Ramos (cell line): Measurements from ENCODE around the gene GLT8D2.

Experiments
- in situ Hi-C: fragments of 300-500 bp; cut with MboI; formaldehyde crosslinking; loops from one replicate; pipeline ENCODE4 v1.14.3; 2022; ENCODE audit warnings: low sequenced_read_pairs; ENCODE audit not compliant: unreplicated experiment

Gene GLT8D2, protein sequence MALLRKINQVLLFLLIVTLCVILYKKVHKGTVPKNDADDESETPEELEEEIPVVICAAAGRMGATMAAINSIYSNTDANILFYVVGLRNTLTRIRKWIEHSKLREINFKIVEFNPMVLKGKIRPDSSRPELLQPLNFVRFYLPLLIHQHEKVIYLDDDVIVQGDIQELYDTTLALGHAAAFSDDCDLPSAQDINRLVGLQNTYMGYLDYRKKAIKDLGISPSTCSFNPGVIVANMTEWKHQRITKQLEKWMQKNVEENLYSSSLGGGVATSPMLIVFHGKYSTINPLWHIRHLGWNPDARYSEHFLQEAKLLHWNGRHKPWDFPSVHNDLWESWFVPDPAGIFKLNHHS

DNA sequence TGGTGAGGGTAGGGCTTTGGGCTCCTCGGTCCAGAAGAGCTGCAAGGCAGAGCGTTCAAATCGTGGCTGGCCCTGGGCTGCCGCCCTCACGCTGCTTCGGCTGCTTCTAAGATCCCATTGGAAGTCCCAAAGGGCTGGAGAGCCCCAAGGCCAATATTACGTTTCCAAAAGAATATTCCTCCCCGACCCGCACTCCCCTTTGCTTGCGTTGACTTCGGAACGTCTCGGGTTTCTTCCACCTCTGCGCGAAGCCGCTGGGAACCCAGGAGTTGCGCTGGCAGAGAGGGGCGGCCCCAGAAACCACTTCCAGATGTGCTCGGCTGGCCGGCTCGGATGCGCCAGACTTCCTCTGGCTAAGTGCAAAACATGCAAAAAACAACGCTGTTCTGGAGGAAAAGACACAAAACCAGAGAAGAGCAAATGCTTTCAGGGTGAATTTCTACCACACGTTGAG is at the start of gene GLT8D2:
Gene GLT8D2 (minus strand): TSS at position 285 of the 454 bp plus-strand sequence. CDS start 30,539 bp downstream, outside the sequence.
- in situ Hi-C loops = no loop called here

- in situ Hi-C loops = no loop called here
Observed at GRCh38 chr12:104097954-104098353, 48.0 kb upstream of the GLT8D2 start.

DNA sequence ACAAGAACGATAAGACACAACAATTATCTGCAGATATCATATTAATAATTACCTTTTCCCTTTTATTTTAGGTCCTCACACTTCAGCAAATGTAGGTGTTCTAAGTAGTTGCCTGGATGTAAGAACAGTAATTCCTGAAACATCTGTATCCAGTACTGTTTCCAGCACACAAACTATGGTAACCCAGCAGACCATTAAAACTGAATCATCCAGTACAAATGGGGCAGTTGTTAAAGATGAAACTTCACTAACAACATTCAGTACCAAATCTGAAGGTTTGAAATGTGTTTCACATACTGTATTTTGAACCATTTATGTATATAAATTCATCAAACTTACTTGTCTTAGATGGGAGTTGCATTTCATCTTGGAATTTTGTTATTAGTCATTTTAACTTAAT is 45.3 kb upstream of the GLT8D2 start:
- in situ Hi-C loops = no loop called here

- in situ Hi-C loops = no loop called here
Observed at GRCh38 chr12:104094284-104094683, 44.3 kb upstream of the GLT8D2 start.

- in situ Hi-C loops = no loop called here
Observed at GRCh38 chr12:104091136-104091535, 41.1 kb upstream of the GLT8D2 start.

GRCh38 chr12:104090685-104091084 is 40.7 kb upstream of the GLT8D2 start:
- in situ Hi-C loops = no loop called here

DNA sequence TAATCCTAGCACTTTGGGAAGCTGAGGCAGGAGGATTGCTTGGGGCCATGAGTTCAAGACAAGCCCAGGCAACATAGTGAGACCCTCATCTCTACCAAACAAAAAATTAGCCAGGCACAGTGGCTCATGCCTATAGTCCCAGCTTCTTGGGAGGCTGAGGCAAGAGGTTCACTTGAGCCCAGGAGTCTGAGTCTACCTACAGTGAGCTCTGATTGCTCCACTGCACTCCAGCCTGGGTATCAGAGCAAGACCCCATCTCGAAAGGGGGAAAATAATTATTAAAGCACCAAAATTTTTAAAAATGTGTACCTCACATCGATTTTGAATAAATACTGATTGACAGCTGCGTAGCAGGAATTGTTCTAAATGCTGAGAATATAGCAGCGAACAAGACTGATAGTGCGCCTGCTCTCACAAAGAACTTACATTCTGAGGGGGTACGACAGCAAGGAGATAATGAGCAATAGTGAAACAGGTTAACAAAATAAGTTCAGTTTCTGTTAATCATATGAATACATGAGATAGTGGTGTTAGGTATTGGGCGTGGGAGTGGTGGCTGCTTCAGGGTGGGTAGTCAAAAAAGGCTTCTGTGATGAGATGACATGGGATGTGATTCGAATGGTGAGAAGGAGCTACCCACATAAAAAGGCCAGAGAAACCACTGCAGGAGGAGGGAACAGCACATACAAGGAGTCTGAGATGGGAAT is 33.9 kb upstream of the GLT8D2 start:
- in situ Hi-C loops = no loop called here

DNA sequence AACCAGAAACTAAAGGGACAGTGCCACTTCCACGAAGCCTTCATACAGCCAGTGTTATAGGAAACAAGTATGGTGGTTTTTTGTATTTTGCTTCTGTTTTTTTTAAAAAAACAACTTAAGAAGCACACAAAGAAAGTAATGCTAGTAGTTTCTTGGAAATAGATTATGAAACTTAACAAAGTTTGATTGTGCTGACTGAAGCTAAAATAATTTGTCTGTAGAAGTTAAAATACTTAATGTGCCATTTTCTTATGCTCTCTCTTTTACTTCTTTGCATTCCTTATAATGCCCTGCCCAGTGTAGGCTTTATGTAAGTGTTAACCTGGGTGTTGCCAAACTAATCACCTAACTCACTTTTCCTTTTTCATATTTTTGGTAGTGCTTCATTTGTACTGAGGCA is 30.8 kb upstream of the GLT8D2 start:
- in situ Hi-C loops = no loop called here

- in situ Hi-C loops = no loop called here
Observed at GRCh38 chr12:104079024-104079423, 29.0 kb upstream of the GLT8D2 start.

DNA sequence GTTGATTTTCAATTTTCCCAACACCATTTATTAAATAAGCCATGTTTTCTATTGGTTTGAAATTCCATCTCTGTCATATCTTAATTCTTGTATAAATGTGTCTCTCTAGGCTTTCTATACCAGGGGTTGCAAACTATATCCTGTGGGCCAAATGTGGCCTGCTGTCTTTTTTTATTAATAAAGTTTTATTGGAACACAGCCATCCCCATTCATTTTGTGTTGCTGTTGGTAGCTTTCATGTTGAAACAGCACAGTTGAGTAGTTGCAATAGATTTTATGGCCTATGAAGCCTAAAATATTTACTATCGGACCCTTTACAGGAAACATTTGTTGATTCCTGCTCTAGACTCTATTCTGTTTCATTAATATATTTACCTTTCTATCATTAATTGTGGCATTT is 23.7 kb upstream of the GLT8D2 start:
- in situ Hi-C loops = no loop called here

DNA sequence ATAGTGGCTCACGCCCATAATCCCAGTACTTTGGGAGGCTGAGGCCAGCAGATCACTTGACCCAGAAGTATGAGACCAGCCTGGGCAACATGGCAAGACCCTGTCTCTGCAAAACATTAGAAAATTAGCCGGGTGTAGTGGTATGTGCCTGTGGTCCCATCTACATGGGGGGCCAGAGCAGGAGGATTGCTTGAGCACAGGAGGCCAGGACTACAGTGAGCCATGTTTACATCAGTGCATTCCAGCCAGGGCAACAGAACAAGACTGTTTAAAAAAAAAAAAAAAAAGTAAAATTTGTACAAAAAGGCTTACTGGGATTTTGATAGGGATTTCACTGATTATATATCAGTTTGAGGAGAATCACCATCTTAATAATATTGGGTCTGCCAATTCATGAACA is 22.1 kb upstream of the GLT8D2 start:
- in situ Hi-C loops = no loop called here

- in situ Hi-C loops = no loop called here
Observed at GRCh38 chr12:104064842-104065427, 14.9 kb upstream of the GLT8D2 start.

DNA sequence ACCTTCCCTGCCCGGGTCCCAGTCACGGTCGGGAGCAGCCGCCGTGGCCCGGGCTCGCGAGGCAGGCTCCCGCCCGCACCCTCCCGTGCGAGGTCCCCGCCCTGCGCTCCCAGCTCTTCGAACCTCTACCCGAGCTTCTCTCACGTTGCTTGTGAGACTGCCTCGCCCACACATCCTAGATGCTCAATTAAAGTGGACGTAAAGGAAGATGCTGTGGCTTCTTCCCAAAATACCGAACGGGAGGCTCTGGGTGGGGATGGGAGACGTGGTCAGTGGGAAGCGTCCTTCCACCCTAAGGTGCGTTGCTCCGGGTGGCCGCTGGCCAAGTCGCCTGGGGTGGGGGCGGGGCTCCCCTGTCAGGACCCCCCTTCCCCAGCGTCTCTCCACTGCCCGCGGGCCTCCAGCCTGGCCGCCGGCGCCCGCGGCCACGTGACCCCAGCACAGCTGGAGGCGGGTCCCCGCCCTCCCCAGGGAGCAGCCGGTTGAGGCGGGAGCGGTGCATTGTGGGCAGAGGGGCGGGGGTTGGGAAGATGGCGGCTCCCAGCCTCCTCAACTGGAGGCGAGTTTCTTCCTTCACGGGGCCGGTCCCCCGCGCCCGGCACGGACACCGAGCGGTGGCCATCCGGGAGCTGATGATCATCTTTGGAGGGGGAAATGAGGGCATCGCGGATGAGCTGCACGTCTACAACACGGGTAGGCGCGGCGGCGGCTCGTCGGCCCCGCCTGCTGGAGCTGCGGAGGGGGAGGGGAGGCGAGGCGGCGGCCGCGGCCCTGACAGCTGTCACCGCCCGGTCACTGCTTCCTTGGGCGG is 14.2 kb upstream of the GLT8D2 start, which contains the start of gene HCFC2:
Gene HCFC2 (plus strand): TSS at position 501 of the 811 bp plus-strand sequence. CDS start 30 bp downstream, at position 531.
- in situ Hi-C loops = no loop called here

GRCh38 chr12:104063712-104064030 is 13.7 kb upstream of the GLT8D2 start:
- in situ Hi-C loops = no loop called here

DNA sequence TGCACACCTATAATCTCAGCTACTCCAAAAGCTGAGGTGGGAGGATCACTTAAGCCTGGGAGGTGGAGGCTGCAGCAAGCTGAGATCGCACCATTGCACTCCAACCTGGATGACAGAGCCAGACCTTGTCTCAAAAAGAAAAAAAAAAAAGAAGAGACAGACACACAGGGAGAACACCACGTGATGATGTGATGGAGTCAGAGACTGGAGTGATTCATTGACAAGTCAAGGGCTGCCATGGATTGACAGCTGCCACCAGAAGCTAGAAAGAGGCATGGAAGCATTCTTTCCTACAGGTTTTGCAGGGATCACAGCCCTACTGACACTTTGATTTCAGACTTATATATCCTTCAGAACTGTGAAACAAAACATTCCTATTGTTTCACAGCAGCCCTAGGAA is 10.8 kb upstream of the GLT8D2 start:
- in situ Hi-C loops = no loop called here

DNA sequence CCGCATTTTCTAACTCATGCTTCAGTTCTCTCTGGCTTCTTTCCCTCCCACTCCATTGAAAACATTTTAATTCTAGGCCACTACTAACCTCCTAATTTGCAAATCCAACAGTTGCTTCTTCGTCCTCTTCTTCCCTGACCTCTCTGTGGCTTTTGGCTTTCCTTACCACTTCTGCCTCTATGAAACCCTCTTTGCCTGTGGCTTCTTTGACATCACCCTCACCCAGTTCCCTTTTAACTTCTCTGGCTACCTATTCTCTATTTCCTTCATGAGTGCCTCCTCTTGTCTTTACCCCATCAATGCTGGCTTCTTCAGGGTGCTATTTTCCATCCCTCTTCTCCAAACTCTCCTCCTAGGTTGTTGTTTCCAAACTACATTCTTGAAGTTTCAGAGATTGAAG is 10.0 kb upstream of the GLT8D2 start:
- in situ Hi-C loops = loop anchor here (5.0 kb wide), 1 partner anchor 47 kb away; no protein-coding TSS in a partner anchor

DNA sequence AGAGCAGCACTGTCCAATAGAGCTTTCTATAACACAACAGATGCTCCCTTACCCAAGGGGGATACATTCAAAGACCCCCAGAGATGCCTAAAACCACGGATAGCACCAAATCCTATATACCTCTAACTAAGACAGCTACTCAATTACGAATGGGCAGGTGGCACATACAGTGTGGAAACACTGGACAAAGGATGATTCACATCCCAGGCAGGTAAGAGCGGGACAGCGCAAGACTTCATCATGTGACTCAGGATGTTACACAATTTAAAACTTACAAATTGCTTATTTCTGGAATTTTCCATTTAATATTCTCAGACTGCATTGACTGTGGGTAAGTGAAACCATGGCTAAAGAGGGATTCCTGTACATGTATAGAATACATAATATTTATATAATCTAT is 8.8 kb upstream of the GLT8D2 start:
- in situ Hi-C loops = loop anchor here (5.0 kb wide), 1 partner anchor 48 kb away; no protein-coding TSS in a partner anchor

GRCh38 chr12:104057771-104058197 is 7.8 kb upstream of the GLT8D2 start:
- in situ Hi-C loops = loop anchor here (5.0 kb wide), 1 partner anchor 50 kb away; no protein-coding TSS in a partner anchor

DNA sequence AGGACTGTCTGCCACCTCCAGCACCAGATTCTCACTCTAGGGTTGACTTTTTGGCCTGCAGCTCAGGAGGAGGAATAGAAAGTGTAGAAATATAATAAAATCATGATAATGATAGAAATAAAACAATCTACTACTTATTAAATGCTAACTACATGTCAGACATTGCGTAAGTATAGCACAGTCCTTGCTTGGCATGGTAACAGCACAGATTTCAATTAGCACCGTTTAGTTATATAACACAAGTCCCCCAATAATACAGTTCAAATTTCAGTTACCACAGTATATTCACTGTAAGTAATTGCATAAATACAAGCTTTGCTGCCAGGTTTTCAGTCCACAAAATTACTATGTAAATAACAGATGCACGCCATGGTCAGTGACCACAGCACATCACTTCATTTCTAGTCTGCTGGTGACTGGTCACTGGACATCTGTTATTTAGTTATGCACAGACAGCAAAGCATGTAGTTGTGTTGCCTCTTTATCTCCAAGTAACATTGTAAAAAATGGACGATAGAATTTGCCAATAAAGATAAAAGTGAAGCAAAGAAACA is 6.5 kb upstream of the GLT8D2 start:
- in situ Hi-C loops = loop anchor here (5.0 kb wide), 1 partner anchor 51 kb away; no protein-coding TSS in a partner anchor
